ENCODE data around the gene ZNF254.
A peak's percentile ranks its signal among the peaks of the same experiment; 100 is the strongest.
"Not testable (repeated sequence)": the region's sequence is repeated elsewhere in the genome, so short reads cannot be mapped to it uniquely, and the experiment has no call there.

The ZNF254 gene

GRCh38 chr19:24086974-24087595 is at the start of gene ZNF254:
Gene ZNF254 (plus strand): TSS chr19:24087187. CDS start chr19:24087308, 121 bp downstream.
- H3K9me3 ChIP-seq (ENCODE audit: low read length): no peaks in the 10 kb centered on the region
- H3K9ac ChIP-seq (ENCODE audit: low read length): peak within 1 kb of the TSS; percentile 90
- H3K27me3 ChIP-seq (ENCODE audit: control insufficient read depth in 1 of 2, insufficient read depth in 2 of 2, low read length in 2 of 2): no peaks in the 10 kb centered on the region
- no peaks in the 10 kb centered on the region for H3K4me1 ChIP-seq (ENCODE audit: insufficient read depth, low read length)
- peak within 1 kb of the TSS; percentile 59 to 96 for H3K4me3 ChIP-seq (ENCODE audit: low read depth in 1 of 2, low read length in 2 of 2)
- H3K27ac ChIP-seq (ENCODE audit: low read depth, low read length): peak within 1 kb of the TSS; percentile 73
- no peaks in the 10 kb centered on the region for H3K36me3 ChIP-seq (ENCODE audit: insufficient read depth, low read length)

DNA sequence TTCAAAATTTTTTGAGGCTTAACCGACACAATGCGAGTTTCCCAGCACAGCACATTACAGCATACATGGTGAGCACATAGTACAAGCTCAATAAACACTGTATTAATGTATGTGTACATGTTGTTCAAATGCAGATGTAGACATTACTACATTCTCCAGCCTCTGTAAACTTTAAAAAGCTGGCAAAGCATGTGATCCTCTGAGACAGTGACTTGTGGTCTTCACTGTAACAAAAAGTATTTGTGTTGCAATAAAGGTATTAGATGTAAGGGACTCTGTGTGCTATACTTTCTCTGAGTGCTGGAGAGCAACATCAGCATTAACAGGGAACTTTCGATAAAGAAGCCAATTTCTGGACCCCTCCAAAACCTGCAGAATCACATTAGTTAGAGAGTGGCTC is 46.4 kb upstream of the ZNF254 start:
- Histone ChIP-seq H3K4me1 (ENCODE audit: insufficient read depth, low read length) (peaks cover 4% of the 10 kb centered on the region), H3K9ac (ENCODE audit: low read length) (no peak overlapping the region), H3K36me3 (ENCODE audit: insufficient read depth, low read length) (peaks cover 9% of the 10 kb centered on the region), H3K4me3 (ENCODE audit: low read depth in 1 of 2, low read length in 2 of 2) (no peak overlapping the region), H3K27ac (ENCODE audit: low read depth, low read length) (no peak overlapping the region), H3K27me3 (ENCODE audit: control insufficient read depth in 1 of 2, insufficient read depth in 2 of 2, low read length in 2 of 2) (no peaks in the 10 kb centered on the region), H3K9me3 (ENCODE audit: low read length) (no peaks in the 10 kb centered on the region)

DNA sequence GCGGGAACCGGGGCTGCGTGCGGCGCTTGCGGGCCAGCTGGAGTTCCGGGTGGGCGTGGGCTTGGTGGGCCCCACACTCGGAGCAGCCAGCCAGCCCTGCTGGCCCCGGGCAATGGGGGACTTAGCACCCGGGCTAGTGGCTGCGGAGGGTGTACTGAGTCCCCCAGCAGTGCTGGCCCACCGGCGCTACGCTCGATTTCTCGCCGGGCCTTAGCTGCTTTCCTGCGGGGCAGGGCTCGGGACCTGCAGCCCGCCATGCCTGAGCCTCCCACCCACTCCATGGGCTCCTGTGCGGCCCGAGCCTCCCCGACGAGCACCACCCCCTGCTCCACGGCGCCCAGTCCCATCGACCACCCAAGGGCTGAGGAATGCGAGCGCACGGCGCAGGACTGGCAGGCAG is 45.7 kb upstream of the ZNF254 start:
- H3K36me3 ChIP-seq (ENCODE audit: insufficient read depth, low read length): not testable (repeated sequence)

DNA sequence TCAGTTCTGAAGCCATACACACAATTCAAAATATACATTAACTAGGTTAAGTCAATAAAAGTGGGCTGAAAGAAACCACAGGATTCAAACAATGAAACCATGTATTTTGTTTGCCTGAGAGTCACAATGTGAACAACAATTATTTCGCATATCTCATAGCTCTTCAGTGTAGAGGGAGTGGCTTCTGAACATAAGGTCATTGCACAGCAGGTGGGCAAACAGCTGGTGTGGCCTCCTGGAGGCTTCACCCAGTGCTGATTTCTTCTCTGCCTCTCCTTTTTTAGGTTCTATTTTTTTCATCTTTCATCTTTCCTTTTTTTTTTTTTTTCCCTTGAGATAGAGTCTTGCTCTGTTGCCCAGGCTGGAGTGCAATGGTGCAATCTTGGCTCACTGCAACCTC is 40.4 kb upstream of the ZNF254 start:
- Histone ChIP-seq H3K27me3 (ENCODE audit: control insufficient read depth in 1 of 2, insufficient read depth in 2 of 2, low read length in 2 of 2) (no peaks in the 10 kb centered on the region), H3K36me3 (ENCODE audit: insufficient read depth, low read length) (peaks cover 30% of the 10 kb centered on the region), H3K9ac (ENCODE audit: low read length) (no peak overlapping the region), H3K4me1 (ENCODE audit: insufficient read depth, low read length) (no peaks in the 10 kb centered on the region), H3K4me3 (ENCODE audit: low read depth in 1 of 2, low read length in 2 of 2) (no peak overlapping the region), H3K9me3 (ENCODE audit: low read length) (no peaks in the 10 kb centered on the region), H3K27ac (ENCODE audit: low read depth, low read length) (no peak overlapping the region)

More for the DNA sequence above, 45.7 kb upstream of the ZNF254 start:
- not testable (repeated sequence) for H3K27ac ChIP-seq (ENCODE audit: low read depth, low read length); H3K9ac ChIP-seq (ENCODE audit: low read length); H3K4me1 ChIP-seq (ENCODE audit: insufficient read depth, low read length); H3K9me3 ChIP-seq (ENCODE audit: low read length); H3K27me3 ChIP-seq (ENCODE audit: control insufficient read depth in 1 of 2, insufficient read depth in 2 of 2, low read length in 2 of 2); H3K4me3 ChIP-seq (ENCODE audit: low read depth in 1 of 2, low read length in 2 of 2)

DNA sequence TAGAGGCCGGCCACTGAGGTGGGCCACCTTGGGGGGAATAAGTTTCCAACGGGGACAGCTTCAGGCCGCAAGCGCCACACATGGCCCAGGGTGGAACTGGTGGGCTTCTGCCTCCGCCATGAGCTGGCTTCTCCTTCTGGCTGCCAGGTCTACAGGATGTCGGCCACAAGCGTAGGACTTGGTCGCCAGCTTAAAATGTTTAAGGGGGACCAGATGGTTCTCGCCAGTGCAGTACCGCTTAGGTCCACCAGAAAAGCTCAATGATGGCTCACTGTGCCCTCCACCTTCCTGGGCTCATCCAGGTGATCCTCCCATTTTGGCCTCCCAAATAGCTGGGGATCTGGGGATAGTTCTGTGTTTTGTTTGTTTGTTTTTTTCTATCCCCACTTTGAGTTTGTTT is 38.7 kb upstream of the ZNF254 start:
- Histone ChIP-seq H3K4me1 (ENCODE audit: insufficient read depth, low read length) (no peaks in the 10 kb centered on the region), H3K36me3 (ENCODE audit: insufficient read depth, low read length) (peaks cover 47% of the 10 kb centered on the region), H3K9me3 (ENCODE audit: low read length) (no peaks in the 10 kb centered on the region), H3K4me3 (ENCODE audit: low read depth in 1 of 2, low read length in 2 of 2) (no peak overlapping the region), H3K27ac (ENCODE audit: low read depth, low read length) (no peak overlapping the region), H3K9ac (ENCODE audit: low read length) (no peak overlapping the region), H3K27me3 (ENCODE audit: control insufficient read depth in 1 of 2, insufficient read depth in 2 of 2, low read length in 2 of 2) (no peaks in the 10 kb centered on the region)

- Histone ChIP-seq H3K27me3 (ENCODE audit: control insufficient read depth in 1 of 2, insufficient read depth in 2 of 2, low read length in 2 of 2) (no peaks in the 10 kb centered on the region), H3K27ac (ENCODE audit: low read depth, low read length) (no peak overlapping the region), H3K4me3 (ENCODE audit: low read depth in 1 of 2, low read length in 2 of 2) (no peak overlapping the region), H3K9me3 (ENCODE audit: low read length) (no peaks in the 10 kb centered on the region), H3K9ac (ENCODE audit: low read length) (no peak overlapping the region), H3K36me3 (ENCODE audit: insufficient read depth, low read length) (peaks cover 60% of the 10 kb centered on the region), H3K4me1 (ENCODE audit: insufficient read depth, low read length) (no peaks in the 10 kb centered on the region)
These were observed 37.5 kb upstream of the ZNF254 start for GRCh38 chr19:24049537-24049936.

DNA sequence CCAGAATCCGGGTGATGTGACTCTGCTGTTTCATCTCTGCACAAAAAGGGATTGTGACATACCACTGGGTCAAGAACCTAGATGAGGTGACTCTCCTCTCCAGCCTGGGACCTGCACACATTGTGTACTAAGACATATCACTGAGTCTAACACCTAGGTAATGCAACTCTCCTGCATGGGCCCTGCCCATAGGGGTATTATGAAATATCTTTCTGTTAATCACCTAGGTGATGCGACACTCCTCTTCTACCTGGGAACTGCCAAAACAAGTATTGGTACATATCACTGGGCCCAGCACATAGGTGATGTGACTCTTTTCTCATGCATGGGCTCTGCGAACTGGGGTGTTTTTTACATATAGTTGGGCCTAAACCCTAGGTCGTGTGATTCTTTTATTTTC is 35.5 kb upstream of the ZNF254 start:
- no peak overlapping the region for H3K27ac ChIP-seq (ENCODE audit: low read depth, low read length)
- no peak overlapping the region for H3K4me3 ChIP-seq (ENCODE audit: low read depth in 1 of 2, low read length in 2 of 2)
- H3K9me3 ChIP-seq (ENCODE audit: low read length): no peaks in the 10 kb centered on the region
- peaks cover 66% of the 10 kb centered on the region for H3K36me3 ChIP-seq (ENCODE audit: insufficient read depth, low read length)
- H3K9ac ChIP-seq (ENCODE audit: low read length): no peak overlapping the region
- no peaks in the 10 kb centered on the region for H3K4me1 ChIP-seq (ENCODE audit: insufficient read depth, low read length)
- no peaks in the 10 kb centered on the region for H3K27me3 ChIP-seq (ENCODE audit: control insufficient read depth in 1 of 2, insufficient read depth in 2 of 2, low read length in 2 of 2)

DNA sequence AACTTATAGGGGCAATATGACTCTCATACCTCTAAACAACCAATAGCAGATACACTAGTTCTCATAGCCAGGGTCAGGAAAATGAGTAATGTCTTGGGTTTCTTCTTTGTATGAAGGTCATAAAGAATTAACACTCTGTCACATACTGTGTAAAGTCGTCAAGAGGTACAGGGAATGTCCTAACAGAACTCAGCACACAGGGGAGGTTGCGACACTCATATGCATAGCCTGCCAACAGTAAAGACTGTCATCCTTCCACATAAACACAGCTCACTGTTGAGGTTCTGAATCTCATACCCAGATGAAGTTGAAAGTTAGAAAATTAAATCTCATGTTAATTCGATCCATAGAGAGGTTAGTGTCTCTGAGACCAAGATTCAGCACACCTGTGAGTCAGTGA is 34.2 kb upstream of the ZNF254 start:
- H3K4me1 ChIP-seq (ENCODE audit: insufficient read depth, low read length): no peaks in the 10 kb centered on the region
- H3K27ac ChIP-seq (ENCODE audit: low read depth, low read length): no peak overlapping the region

DNA sequence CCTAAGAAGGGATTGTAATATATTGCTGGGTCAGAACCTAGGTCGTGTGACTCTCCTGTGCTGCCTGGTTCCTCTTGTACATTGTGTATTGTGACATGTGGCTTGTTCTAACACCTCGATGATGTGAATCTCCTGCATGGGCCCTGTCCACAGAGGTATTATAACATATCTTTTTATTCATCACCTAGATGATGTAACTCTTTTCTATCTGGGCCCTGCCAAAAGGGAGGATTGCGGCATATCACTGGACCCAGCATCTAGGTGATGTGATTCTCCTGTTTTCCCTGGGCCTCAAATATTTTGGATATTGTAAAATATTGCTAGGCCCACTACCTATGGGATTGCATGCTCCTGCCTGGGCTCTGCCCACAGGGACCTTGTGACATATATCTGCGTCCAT is 33.4 kb upstream of the ZNF254 start:
- Histone ChIP-seq H3K27me3 (ENCODE audit: control insufficient read depth in 1 of 2, insufficient read depth in 2 of 2, low read length in 2 of 2) (no peaks in the 10 kb centered on the region), H3K9me3 (ENCODE audit: low read length) (no peaks in the 10 kb centered on the region), H3K9ac (ENCODE audit: low read length) (no peak overlapping the region), H3K4me1 (ENCODE audit: insufficient read depth, low read length) (no peaks in the 10 kb centered on the region), H3K4me3 (ENCODE audit: low read depth in 1 of 2, low read length in 2 of 2) (no peak overlapping the region), H3K36me3 (ENCODE audit: insufficient read depth, low read length) (peaks cover 76% of the 10 kb centered on the region), H3K27ac (ENCODE audit: low read depth, low read length) (no peak overlapping the region)

More for the DNA sequence above, 34.2 kb upstream of the ZNF254 start:
- no peak overlapping the region for H3K4me3 ChIP-seq (ENCODE audit: low read depth in 1 of 2, low read length in 2 of 2)
- no peaks in the 10 kb centered on the region for H3K27me3 ChIP-seq (ENCODE audit: control insufficient read depth in 1 of 2, insufficient read depth in 2 of 2, low read length in 2 of 2)
- no peaks in the 10 kb centered on the region for H3K9me3 ChIP-seq (ENCODE audit: low read length)
- H3K9ac ChIP-seq (ENCODE audit: low read length): no peak overlapping the region
- peaks cover 78% of the 10 kb centered on the region for H3K36me3 ChIP-seq (ENCODE audit: insufficient read depth, low read length)

DNA sequence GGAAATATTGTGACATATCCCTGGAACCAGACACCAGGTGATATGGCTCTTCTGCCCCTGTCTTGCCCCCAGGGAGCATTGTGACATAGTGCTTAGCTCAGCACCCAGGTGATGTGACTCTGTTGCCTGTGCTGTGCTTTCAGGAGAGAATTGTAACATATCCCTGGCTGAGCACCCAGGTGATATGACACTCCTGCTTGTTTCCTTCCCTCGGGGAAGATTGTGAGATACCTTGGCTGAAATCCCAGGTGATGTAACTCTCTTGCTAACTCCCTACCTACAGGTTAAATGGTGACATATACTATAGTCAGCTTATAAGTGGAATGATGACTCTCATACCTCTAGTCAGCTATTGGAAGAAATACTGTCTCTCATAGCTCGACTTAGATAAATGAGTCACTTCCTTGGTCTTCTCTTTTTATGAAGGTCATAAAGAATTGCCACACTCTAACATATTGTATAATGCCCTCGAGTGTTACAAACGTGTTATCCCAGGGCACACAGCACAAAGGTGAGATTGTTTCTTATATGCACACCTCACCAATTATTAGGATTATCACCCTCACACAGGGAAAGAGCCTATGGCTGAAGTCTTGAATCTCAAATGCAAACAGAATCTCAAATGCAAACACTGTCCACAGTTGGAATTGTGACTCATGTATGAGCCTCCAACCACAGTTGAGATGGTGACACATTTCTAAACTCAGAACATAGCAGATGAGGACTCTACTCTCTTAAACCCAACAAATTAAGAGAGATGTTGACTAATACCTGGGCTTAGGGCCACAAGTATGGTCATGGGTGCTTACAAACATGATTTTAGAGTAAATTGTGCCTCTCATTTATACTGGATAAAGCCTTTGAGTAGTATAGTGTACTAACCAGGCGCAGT is 32.7 kb upstream of the ZNF254 start:
- Histone ChIP-seq H3K36me3 (ENCODE audit: insufficient read depth, low read length) (peaks cover 70% of the 10 kb centered on the region), H3K9me3 (ENCODE audit: low read length) (no peaks in the 10 kb centered on the region), H3K4me3 (ENCODE audit: low read depth in 1 of 2, low read length in 2 of 2) (no peak overlapping the region), H3K27me3 (ENCODE audit: control insufficient read depth in 1 of 2, insufficient read depth in 2 of 2, low read length in 2 of 2) (no peaks in the 10 kb centered on the region), H3K4me1 (ENCODE audit: insufficient read depth, low read length) (no peaks in the 10 kb centered on the region), H3K27ac (ENCODE audit: low read depth, low read length) (no peak overlapping the region), H3K9ac (ENCODE audit: low read length) (no peak overlapping the region)

- no peaks in the 10 kb centered on the region for H3K9me3 ChIP-seq (ENCODE audit: low read length)
- H3K27me3 ChIP-seq (ENCODE audit: control insufficient read depth in 1 of 2, insufficient read depth in 2 of 2, low read length in 2 of 2): no peaks in the 10 kb centered on the region
- no peaks in the 10 kb centered on the region for H3K4me1 ChIP-seq (ENCODE audit: insufficient read depth, low read length)
- no peak overlapping the region for H3K4me3 ChIP-seq (ENCODE audit: low read depth in 1 of 2, low read length in 2 of 2)
- H3K9ac ChIP-seq (ENCODE audit: low read length): no peak overlapping the region
- no peak overlapping the region for H3K27ac ChIP-seq (ENCODE audit: low read depth, low read length)
- H3K36me3 ChIP-seq (ENCODE audit: insufficient read depth, low read length): peaks cover 68% of the 10 kb centered on the region
These were observed 31.4 kb upstream of the ZNF254 start for GRCh38 chr19:24055548-24055947.
